ENCODE data around the gene TSPYL6. TPM values are rescaled to one million over a fixed set of nuclear protein-coding genes. Genes with fewer than 3 reads are reported as not detected.

The TSPYL6 gene
- total and polyA plus RNA-seq, 2 of the 8 experiments (the other 6 are each of a cell fraction or from before 2014, with no cell fraction given), result not detected

DNA sequence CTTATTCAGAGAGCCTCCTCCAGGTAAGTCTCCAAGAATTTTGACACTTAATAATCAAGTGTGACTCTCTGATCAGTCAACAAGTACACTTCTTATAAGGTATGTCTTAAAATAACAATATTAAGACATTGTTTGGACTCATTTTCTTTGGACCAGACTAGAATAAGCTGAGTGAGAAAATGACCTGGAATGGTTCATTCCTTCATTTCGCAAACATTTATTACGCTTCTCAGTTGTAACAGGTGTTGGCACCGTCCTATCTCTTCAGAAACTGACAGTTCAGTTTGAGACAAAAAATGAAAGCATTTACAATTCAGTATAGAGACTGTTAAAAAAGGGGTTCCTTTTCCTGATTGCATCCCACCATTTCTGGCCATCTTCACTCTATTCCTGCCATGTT, 46.6 kb downstream of the TSPYL6 start (continued):
- TF ChIP-seq EP300 (IDR thresholded peaks at IDR 0.05; ENCODE audit: borderline replicate concordance in 1 of 2, low read depth in 2 of 2, low read length in 2 of 2) (no peak), NRF1 (IDR thresholded peaks at IDR 0.05; ENCODE audit: low read depth, low read length) (no peak)

Measured in H1 (cell line).